Panc1 (cell line): ENCODE results near the gene FSD1. TPM values are rescaled to one million over a fixed set of nuclear protein-coding genes. Genes with fewer than 3 reads are reported as not detected.

Experiments
- ATAC-seq: fragments of 200-7000 bp; cut with Tn5 transposase; 2 replicates; pipeline ENCODE4 v1.9.1; 2020; ENCODE audit warnings: mild to moderate bottlenecking, moderate library complexity
- BruUV-seq: library from RNA; stranded (reverse); fragments of 400-500 nt; replicated peaks from 2 replicates; lab custom pipeline; 2021; lab: Mats Ljungman, UMichigan
- CTCF ChIA-PET: fragments of 300-600 bp; sonication (Branson Sonifier 250); formaldehyde crosslinking; loops from one replicate; lab custom pipeline; 2022; ENCODE audit warnings: antibody characterized with exemption; lab: Charles Lee
- POLR2A ChIA-PET: fragments of 300-600 bp; sonication (Branson Sonifier 250); formaldehyde crosslinking; loops from one replicate; lab custom pipeline; 2022; ENCODE audit warnings: antibody characterized with exemption; lab: Charles Lee
- DNase-seq: peaks from one replicate; pipeline ENCODE4 v3.0.0-alpha.2; 2010; ENCODE audit warnings: low read depth, low spot score
- H3K27ac ChIP-seq: 2 replicates; pipeline ENCODE4 v1.5.1; 2011; ENCODE audit warnings: mild to moderate bottlenecking, low read length, inconsistent platforms
- H3K27me3 ChIP-seq: fragments of 200-500 bp; sonication (Bioruptor generic); 2 replicates; pipeline ENCODE4 v1.6.0; 2014; ENCODE audit warnings: low read length, inconsistent platforms; ENCODE audit not compliant: control insufficient read depth, insufficient read depth
- H3K36me3 ChIP-seq: fragments of 200-500 bp; sonication (Bioruptor generic); 2 replicates; pipeline ENCODE4 v1.5.1; 2014; ENCODE audit warnings: inconsistent platforms, mild to moderate bottlenecking, low read length, moderate library complexity; ENCODE audit not compliant: control insufficient read depth, insufficient read depth
- H3K4me1 ChIP-seq: 2 replicates; pipeline ENCODE4 v1.5.1; 2011; ENCODE audit warnings: inconsistent platforms, mild to moderate bottlenecking, low read length, moderate library complexity; ENCODE audit not compliant: control insufficient read depth, insufficient read depth
- H3K4me3 ChIP-seq, 2 experiments: 2 replicates each; pipeline ENCODE4 v1.5.1; 2011 to 2012; ENCODE audit warnings: low read depth in 2 of 2, low read length in 2 of 2, mild to moderate bottlenecking in 2 of 2, inconsistent platforms in 1 of 2, moderate library complexity in 1 of 2
- H3K9me3 ChIP-seq: fragments of 200-500 bp; sonication (Bioruptor generic); 2 replicates; pipeline ENCODE4 v1.5.1; 2014; ENCODE audit warnings: low read depth, mild to moderate bottlenecking, inconsistent platforms, low read length, moderate library complexity; ENCODE audit not compliant: control insufficient read depth, insufficient read depth
- POLR2AphosphoS5 ChIP-seq: IDR thresholded peaks from 2 replicates; pipeline ENCODE4 v1.6.1; 2012; ENCODE audit warnings: mild to moderate bottlenecking, low read depth, low read length, moderate library complexity
- SIN3A ChIP-seq: IDR thresholded peaks from 2 replicates; pipeline ENCODE4 v1.6.1; 2012; ENCODE audit warnings: low read depth, mild to moderate bottlenecking, low read length, moderate library complexity, borderline replicate concordance; ENCODE audit not compliant: insufficient read depth
- TCF7L2 ChIP-seq: IDR thresholded peaks from 2 replicates; pipeline ENCODE4 v1.6.1; 2011; ENCODE audit warnings: mild to moderate bottlenecking, low read depth, low read length, inconsistent platforms
- in situ Hi-C: cut with HindIII; loops from 2 replicates; pipeline ENCODE4 v1.10.0; 2016; ENCODE audit warnings: low sequenced_read_pairs, low pct_unique_long_range_greater_than_20kb
- intact Hi-C: fragments of 100-400 bp; cut with micrococcal nuclease; formaldehyde crosslinking; loops from one replicate; pipeline ENCODE4 v1.10.0; 2022; ENCODE audit not compliant: unreplicated experiment
- total RNA-seq: library from RNA; stranded (reverse); gene quantifications from one replicate; pipeline ENCODE4 v1.2.1, GENCODE V29; 2021; ENCODE audit not compliant: unreplicated experiment
- TF ChIP-seq, protein P1 (sequence below): fragments of 450-650 bp; IDR thresholded peaks from 2 replicates; pipeline ENCODE4 v1.5.1; 2017; ENCODE audit warnings: mild to moderate bottlenecking
- TF ChIP-seq, protein P2 (sequence below), 2 experiments: IDR thresholded peaks; 2 replicates each; pipeline ENCODE4 v1.6.1; 2011 to 2012; ENCODE audit warnings: low read depth in 2 of 2, control low read depth in 1 of 2, low read length in 1 of 2, mild to moderate bottlenecking in 1 of 2, moderate library complexity in 1 of 2; ENCODE audit not compliant: insufficient read depth in 1 of 2

FSD1 gene
- total RNA-seq, 1 experiment from 2014 or later, result 12.1 TPM

- Histone ChIP-seq H3K27ac (no peak overlapping the region), H3K36me3 (no peaks in the 10 kb centered on the region), H3K4me3 (no peak overlapping the region), H3K27me3 (no peaks in the 10 kb centered on the region), H3K9me3 (no peaks in the 10 kb centered on the region), H3K4me1 (no peaks in the 10 kb centered on the region)
- BruUV-seq, result no TSS peak
- in situ Hi-C loops (no loop called here), intact Hi-C loops (no loop called here)
- DNase-seq (no peak), ATAC-seq (no peak)
- CTCF ChIA-PET, result no interaction called here
- POLR2A ChIA-PET, result no interaction called here
- no peak for TF ChIP-seq POLR2AphosphoS5
- TF ChIP-seq, protein P1, sequence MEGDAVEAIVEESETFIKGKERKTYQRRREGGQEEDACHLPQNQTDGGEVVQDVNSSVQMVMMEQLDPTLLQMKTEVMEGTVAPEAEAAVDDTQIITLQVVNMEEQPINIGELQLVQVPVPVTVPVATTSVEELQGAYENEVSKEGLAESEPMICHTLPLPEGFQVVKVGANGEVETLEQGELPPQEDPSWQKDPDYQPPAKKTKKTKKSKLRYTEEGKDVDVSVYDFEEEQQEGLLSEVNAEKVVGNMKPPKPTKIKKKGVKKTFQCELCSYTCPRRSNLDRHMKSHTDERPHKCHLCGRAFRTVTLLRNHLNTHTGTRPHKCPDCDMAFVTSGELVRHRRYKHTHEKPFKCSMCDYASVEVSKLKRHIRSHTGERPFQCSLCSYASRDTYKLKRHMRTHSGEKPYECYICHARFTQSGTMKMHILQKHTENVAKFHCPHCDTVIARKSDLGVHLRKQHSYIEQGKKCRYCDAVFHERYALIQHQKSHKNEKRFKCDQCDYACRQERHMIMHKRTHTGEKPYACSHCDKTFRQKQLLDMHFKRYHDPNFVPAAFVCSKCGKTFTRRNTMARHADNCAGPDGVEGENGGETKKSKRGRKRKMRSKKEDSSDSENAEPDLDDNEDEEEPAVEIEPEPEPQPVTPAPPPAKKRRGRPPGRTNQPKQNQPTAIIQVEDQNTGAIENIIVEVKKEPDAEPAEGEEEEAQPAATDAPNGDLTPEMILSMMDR, result no peak
- no peak for TF ChIP-seq TCF7L2
- TF ChIP-seq, protein P2, sequence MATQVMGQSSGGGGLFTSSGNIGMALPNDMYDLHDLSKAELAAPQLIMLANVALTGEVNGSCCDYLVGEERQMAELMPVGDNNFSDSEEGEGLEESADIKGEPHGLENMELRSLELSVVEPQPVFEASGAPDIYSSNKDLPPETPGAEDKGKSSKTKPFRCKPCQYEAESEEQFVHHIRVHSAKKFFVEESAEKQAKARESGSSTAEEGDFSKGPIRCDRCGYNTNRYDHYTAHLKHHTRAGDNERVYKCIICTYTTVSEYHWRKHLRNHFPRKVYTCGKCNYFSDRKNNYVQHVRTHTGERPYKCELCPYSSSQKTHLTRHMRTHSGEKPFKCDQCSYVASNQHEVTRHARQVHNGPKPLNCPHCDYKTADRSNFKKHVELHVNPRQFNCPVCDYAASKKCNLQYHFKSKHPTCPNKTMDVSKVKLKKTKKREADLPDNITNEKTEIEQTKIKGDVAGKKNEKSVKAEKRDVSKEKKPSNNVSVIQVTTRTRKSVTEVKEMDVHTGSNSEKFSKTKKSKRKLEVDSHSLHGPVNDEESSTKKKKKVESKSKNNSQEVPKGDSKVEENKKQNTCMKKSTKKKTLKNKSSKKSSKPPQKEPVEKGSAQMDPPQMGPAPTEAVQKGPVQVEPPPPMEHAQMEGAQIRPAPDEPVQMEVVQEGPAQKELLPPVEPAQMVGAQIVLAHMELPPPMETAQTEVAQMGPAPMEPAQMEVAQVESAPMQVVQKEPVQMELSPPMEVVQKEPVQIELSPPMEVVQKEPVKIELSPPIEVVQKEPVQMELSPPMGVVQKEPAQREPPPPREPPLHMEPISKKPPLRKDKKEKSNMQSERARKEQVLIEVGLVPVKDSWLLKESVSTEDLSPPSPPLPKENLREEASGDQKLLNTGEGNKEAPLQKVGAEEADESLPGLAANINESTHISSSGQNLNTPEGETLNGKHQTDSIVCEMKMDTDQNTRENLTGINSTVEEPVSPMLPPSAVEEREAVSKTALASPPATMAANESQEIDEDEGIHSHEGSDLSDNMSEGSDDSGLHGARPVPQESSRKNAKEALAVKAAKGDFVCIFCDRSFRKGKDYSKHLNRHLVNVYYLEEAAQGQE (IDR thresholded peaks at IDR 0.05; ENCODE audit: insufficient read depth in 1 of 2, low read depth in 2 of 2, low read length in 1 of 2), result no peak
- no peak for TF ChIP-seq SIN3A
Observed at GRCh38 chr19:4292515-4292914, 11.9 kb upstream of the FSD1 start.

DNA sequence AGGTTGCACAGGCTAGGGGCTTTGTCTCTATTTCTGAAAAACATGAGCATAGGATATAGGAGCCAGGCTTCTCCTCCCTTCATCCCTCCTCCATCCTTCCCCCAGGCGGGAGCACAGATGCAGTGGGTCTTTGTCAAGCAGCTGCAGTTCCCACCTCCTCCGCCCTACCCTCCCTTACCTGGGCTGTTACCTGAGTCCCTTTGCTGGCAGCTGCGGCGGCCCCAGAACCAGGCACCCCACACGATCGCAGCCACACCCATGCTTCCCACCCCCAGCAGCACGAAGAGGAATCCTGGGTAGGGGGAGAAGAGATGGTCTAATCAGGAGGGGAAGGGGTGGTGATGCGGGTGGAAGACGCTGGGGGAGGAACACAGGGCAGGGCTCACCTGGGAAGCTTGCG lies 10.0 kb upstream of the FSD1 start:
- ChIA-PET POLR2A (no interaction called here), CTCF (interaction anchor here (0.5 kb wide), 1 partner anchor 58 kb away, joined by 9 read pairs; no protein-coding TSS in a partner anchor)
- H3K27ac ChIP-seq, result no peak overlapping the region
- in situ Hi-C loops (no loop called here), intact Hi-C loops (no loop called here)
- H3K36me3 ChIP-seq, result no peaks in the 10 kb centered on the region
- BruUV-seq, result no TSS peak
- no peak overlapping the region for H3K4me3 ChIP-seq
- H3K27me3 ChIP-seq, result no peaks in the 10 kb centered on the region
- H3K4me1 ChIP-seq, result no peaks in the 10 kb centered on the region
- DNase-seq (no peak), ATAC-seq (no peak)
- no peaks in the 10 kb centered on the region for H3K9me3 ChIP-seq
- TF ChIP-seq POLR2AphosphoS5 (no peak), SIN3A (no peak), TCF7L2 (no peak)
- TF ChIP-seq, protein P1, result no peak
- TF ChIP-seq, protein P2 (IDR thresholded peaks at IDR 0.05; ENCODE audit: insufficient read depth in 1 of 2, low read depth in 2 of 2, low read length in 1 of 2), result no peak
